Effector memory CD4-positive, alpha-beta T cell (primary cell): ENCODE results near the gene OR5AS1.
"Not testable (repeated sequence)": the region's sequence is repeated elsewhere in the genome, so short reads cannot be mapped to it uniquely, and the experiment has no call there.

ENCODE experiments used
- DNase-seq, 3 donors: peaks; one replicate each; pipeline ENCODE4 v3.0.0-alpha.2; 2020
- H3K27ac ChIP-seq: 2 replicates; pipeline ENCODE4 v1.7.0; 2013; ENCODE audit warnings: mild to moderate bottlenecking, low read length, moderate library complexity; ENCODE audit not compliant: insufficient read depth, poor library complexity, severe bottlenecking
- H3K27me3 ChIP-seq: replicated peaks from 2 replicates; pipeline ENCODE4 v1.7.0; 2013; ENCODE audit warnings: mild to moderate bottlenecking, low read length; ENCODE audit not compliant: insufficient read depth, control insufficient read depth, poor library complexity, severe bottlenecking
- H3K36me3 ChIP-seq: 2 replicates; pipeline ENCODE4 v1.7.0; 2013; ENCODE audit warnings: mild to moderate bottlenecking, low read length, moderate library complexity; ENCODE audit not compliant: control insufficient read depth, insufficient read depth
- H3K4me1 ChIP-seq: 2 replicates; pipeline ENCODE4 v1.7.0; 2013; ENCODE audit warnings: low read length, mild to moderate bottlenecking; ENCODE audit not compliant: control insufficient read depth, insufficient read depth, poor library complexity, severe bottlenecking
- H3K4me3 ChIP-seq: 2 replicates; pipeline ENCODE4 v1.7.0; 2013; ENCODE audit warnings: low read length, low read depth, mild to moderate bottlenecking; ENCODE audit not compliant: insufficient read depth, poor library complexity, severe bottlenecking
- H3K9me3 ChIP-seq: 2 replicates; pipeline ENCODE4 v1.7.0; 2013; ENCODE audit warnings: mild to moderate bottlenecking, low read length, moderate library complexity; ENCODE audit not compliant: control insufficient read depth
- total RNA-seq, 3 donors: gene quantifications; one replicate each; lab custom pipeline; 2026; lab: John Stamatoyannopoulos, UW

The OR5AS1 gene
- 0 reads per million in 3 donors for total RNA-seq

GRCh38 chr11:56027354-56027753 is at the start of gene OR5AS1:
OR5AS1 (plus strand) TSS chr11:56027654; CDS start chr11:56030419, 2,765 bp downstream.
- H3K4me3 ChIP-seq, result no peak within 1 kb of the TSS
- H3K4me1 ChIP-seq, result no peaks in the 10 kb centered on the region
- DNase-seq, result no peak
- H3K9me3 ChIP-seq, result no peaks in the 10 kb centered on the region
- no peak within 1 kb of the TSS for H3K27ac ChIP-seq
- no peaks in the 10 kb centered on the region for H3K36me3 ChIP-seq
- H3K27me3 ChIP-seq, result no peaks in the 10 kb centered on the region

- H3K9me3 ChIP-seq, result no peaks in the 10 kb centered on the region
These were observed 32.9 kb upstream of the OR5AS1 start, which contains the start of gene OR5F1 for GRCh38 chr11:55994525-55994924. OR5F1 (minus strand) TSS chr11:55994625; CDS start chr11:55994625, 0 bp downstream.

GRCh38 chr11:56010716-56011115 is 16.7 kb upstream of the OR5AS1 start:
- Histone ChIP-seq H3K27me3 (no peaks in the 10 kb centered on the region), H3K27ac (no peak overlapping the region), H3K9me3 (no peaks in the 10 kb centered on the region), H3K4me1 (no peaks in the 10 kb centered on the region), H3K4me3 (no peak overlapping the region), H3K36me3 (no peaks in the 10 kb centered on the region)
- DNase-seq, result no peak

More at GRCh38 chr11:55994525-55994924, 32.9 kb upstream of the OR5AS1 start, which contains the start of gene OR5F1:
- H3K27me3 ChIP-seq, result no peaks in the 10 kb centered on the region
- H3K4me3 ChIP-seq, result no peak within 1 kb of the TSS
- no peaks in the 10 kb centered on the region for H3K36me3 ChIP-seq
- no peak for DNase-seq
- no peak within 1 kb of the TSS for H3K27ac ChIP-seq
- H3K4me1 ChIP-seq, result no peaks in the 10 kb centered on the region

GRCh38 chr11:56013805-56014204 is 13.6 kb upstream of the OR5AS1 start:
- Histone ChIP-seq H3K4me3 (no peak overlapping the region), H3K4me1 (no peaks in the 10 kb centered on the region), H3K27me3 (no peaks in the 10 kb centered on the region), H3K27ac (no peak overlapping the region), H3K36me3 (no peaks in the 10 kb centered on the region), H3K9me3 (no peaks in the 10 kb centered on the region)
- DNase-seq, result no peak

- H3K27me3 ChIP-seq, result no peaks in the 10 kb centered on the region
- no peak overlapping the region for H3K4me3 ChIP-seq
- H3K36me3 ChIP-seq, result no peaks in the 10 kb centered on the region
- DNase-seq, result no peak
- no peaks in the 10 kb centered on the region for H3K9me3 ChIP-seq
- H3K4me1 ChIP-seq, result no peaks in the 10 kb centered on the region
- H3K27ac ChIP-seq, result no peak overlapping the region
These were observed 18.1 kb downstream of the OR5AS1 start for GRCh38 chr11:56045538-56045937.

- no peaks in the 10 kb centered on the region for H3K4me1 ChIP-seq
- no peak for DNase-seq
- H3K4me3 ChIP-seq, result no peak overlapping the region
- no peaks in the 10 kb centered on the region for H3K9me3 ChIP-seq
- no peak overlapping the region for H3K27ac ChIP-seq
- H3K27me3 ChIP-seq, result no peaks in the 10 kb centered on the region
- no peaks in the 10 kb centered on the region for H3K36me3 ChIP-seq
These were observed 21.0 kb downstream of the OR5AS1 start for GRCh38 chr11:56048480-56048879.

GRCh38 chr11:56049487-56049886 is 22.0 kb downstream of the OR5AS1 start:
- Histone ChIP-seq H3K27ac (no peak overlapping the region), H3K36me3 (no peaks in the 10 kb centered on the region), H3K27me3 (no peaks in the 10 kb centered on the region), H3K9me3 (no peaks in the 10 kb centered on the region), H3K4me3 (no peak overlapping the region), H3K4me1 (no peaks in the 10 kb centered on the region)
- DNase-seq, result no peak

GRCh38 chr11:56056366-56056765 is 28.9 kb downstream of the OR5AS1 start:
- not testable (repeated sequence) for H3K27me3 ChIP-seq

GRCh38 chr11:56057661-56058237 is 30.3 kb downstream of the OR5AS1 start:
- H3K4me1 ChIP-seq, H3K27me3 ChIP-seq: not testable (repeated sequence)

More at GRCh38 chr11:56056366-56056765, 28.9 kb downstream of the OR5AS1 start:
- H3K4me1 ChIP-seq, H3K36me3 ChIP-seq, H3K4me3 ChIP-seq, DNase-seq, H3K27ac ChIP-seq, H3K9me3 ChIP-seq: not testable (repeated sequence)

GRCh38 chr11:56058260-56058780 is 30.9 kb downstream of the OR5AS1 start:
- not testable (repeated sequence) for H3K4me1 ChIP-seq, H3K4me3 ChIP-seq, H3K36me3 ChIP-seq, H3K9me3 ChIP-seq, DNase-seq, H3K27me3 ChIP-seq, H3K27ac ChIP-seq

More at GRCh38 chr11:56057661-56058237, 30.3 kb downstream of the OR5AS1 start:
- not testable (repeated sequence) for H3K36me3 ChIP-seq, H3K4me3 ChIP-seq, H3K9me3 ChIP-seq, DNase-seq, H3K27ac ChIP-seq
